ENCODE results near the gene UNC79.

UNC79 gene

DNA sequence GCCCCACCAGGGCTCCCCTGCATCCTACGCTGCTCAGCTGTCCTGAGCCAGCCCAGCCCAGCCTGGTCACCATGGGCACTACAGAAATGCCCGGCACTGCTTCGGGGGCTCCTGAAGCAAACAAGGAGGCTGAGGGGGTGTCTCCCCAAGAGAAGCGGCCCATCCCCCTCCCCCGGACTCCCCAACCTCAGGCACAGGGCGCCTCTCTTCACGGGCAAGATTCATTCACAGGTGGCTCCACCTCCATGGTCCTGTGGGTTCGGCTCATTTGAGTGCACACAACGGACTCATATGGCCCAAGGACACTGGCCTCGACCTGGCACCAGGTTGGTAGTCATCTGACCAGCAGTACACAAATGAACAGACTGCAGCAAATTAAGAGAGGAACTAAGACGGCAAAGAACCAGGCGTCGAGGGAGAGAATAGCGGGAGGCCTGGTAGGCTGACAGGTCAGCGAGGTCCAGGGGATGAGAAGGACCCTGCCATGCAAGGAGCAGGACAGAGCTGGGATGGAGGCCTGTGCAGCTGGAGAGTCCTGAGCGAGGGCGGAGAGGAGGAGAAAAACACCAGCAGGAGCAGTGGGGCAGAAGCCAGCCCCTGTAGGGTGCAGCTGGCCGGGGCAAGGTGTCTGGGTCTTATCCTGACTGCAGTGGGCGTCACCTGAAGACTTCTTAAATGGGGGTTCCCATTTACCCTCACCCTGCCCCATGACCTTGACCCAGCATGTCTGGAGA is 297.3 kb downstream of the UNC79 start:
- DNase-seq (ENCODE audit: low read depth): no peak

DNA sequence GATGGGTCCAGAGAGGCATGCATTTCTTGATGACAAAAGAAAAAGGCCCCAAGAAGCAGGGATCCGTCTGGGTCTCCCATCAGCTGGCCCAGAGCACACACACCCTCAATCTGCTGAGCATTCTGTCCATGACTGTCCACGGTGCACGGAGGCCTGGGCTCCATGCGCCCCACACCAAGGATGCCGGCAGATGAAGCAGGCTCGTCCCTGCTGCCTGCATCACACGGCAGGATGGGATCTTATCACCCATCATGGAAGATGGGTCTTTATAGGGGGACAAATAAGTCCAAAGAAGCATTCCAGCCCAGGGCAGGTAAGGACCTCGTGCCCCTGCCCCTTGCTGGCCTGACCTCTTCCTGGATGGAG is 297.9 kb downstream of the UNC79 start:
- DNase-seq (ENCODE audit: low read depth): no peak

DNA sequence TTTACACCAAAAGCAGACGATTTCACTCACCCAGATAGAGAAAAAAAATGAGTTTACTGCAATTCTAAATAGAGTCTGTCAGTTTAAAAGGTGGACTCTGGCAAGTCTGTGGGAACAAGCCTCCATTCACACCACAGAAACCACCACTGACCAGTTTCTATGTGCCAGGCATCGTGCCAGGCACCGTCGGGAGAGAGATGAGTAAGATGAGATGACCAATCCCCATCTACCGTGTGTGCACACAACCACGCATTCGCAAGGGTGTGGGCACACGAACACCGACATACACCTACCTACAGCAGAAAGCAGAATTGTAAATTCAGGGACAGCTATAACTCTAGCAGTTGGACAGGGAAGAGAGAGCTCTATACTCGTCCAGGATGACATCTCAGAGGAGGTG is 299.3 kb downstream of the UNC79 start:
- DNase-seq (ENCODE audit: low read depth): no peak

DNA sequence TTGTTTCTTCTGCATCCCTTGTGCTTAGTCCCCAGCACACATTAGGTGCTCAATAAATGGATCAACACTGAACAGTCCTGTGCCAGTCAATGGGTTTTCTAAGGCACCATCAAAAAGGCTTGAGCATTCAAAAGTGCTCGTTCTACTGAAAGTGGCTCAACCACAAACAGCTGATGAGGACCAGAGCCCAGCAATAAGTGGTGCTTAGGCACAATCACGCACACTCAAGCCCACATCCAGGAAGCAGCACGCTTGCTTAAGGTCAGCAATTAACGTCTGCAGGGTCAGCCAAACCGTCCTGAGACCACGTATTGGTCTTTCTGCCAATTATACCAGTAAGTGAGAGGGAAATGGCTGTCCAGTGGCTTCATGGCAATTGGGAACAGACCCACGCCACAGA is 301.0 kb downstream of the UNC79 start:
- no peak for DNase-seq (ENCODE audit: low read depth)

DNA sequence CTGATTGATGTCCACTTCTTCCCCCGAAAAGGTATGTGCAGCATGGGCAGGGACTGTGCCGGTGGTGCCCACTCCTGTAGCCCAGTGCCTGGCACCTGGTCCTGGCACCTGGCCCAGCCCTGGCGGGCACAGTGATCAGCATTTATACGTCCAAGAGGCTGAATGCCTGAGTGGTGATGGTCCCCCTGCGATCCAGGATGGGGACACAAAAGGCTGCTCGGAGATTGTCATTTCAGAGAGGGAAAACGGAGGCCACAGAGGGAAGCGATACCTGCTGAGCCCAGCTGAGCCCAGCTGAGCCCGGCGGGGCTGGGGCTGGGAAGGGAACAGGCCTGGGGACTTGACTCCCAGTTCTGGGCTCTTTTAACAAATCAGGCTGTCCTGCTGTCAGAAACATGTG is 301.8 kb downstream of the UNC79 start:
- DNase-seq (ENCODE audit: low read depth): no peak

DNA sequence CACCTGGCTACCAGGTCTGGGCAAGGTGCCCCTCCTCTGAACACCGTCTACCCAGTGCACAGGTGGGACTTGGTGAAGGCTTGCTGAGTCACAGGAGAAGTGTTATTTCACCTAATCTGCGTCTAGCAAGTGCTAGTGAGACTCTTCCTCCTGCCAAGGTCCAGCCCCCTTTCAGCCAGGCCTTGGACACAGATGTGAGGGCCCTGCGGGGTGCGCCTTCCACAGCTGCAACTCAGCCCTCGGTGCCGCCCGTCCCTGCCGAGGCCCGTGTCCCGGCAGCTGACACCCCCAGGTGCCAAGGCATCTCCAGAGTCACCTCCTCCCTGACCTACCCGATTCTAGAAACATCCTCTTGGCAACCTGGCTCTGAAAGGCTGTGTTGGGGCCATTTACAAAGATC is 302.5 kb downstream of the UNC79 start:
- DNase-seq (ENCODE audit: low read depth): no peak

DNA sequence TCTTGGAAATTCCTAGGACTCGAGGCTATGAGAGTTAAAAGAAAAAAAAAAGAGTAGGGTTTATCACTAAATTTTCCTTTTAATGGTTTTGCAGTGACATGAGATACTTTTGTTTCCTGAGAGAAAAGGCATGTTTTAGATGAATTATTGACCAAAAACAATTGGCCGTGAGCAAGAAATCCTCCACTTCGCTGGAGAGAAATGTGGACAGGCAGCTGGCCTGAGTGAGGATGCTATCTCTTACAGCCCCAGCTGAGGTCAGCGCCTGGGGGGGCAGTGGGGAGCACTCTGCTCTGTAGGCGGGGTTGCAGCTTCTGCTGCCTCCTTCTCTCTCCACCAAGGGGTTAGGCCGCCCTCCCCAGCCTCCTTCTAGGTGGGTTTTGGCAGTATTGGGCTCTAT is 302.9 kb downstream of the UNC79 start:
- no peak for DNase-seq (ENCODE audit: low read depth)

DNA sequence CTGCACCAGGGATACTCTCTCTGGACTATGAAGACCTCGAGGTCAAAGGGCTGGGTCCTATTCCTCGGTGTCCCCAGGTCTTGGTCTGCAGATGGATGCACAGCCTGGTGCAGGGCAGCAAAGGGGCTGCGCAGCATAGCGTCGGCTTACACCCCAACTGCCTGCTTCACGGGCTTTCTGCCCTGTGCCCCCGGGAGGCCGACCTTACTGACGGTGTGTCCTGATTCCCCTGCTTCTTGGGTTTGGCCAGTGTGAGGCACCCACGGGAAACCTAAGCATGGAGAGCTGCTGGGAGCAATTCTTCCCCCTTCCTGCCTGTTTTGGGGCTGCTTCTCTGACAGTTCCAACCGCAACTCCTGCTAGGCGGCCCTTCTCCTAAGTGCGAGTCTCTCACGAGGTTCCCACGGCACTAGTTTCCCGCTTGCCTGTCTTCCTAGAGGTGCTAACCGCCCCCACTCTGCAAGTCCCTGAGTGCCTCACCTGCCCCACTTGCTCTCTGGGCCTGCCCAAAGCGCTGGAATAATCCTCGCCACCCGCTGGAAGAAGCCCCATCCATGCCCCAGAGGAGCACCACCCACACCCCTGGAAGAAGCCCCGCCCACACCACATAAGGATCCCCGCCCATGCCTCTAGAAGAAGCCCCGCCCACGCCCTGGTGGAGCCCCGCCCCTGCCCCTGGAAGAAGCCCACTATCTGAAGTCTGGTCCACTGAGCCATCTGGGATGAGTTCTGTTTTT is 303.5 kb downstream of the UNC79 start:
- DNase-seq (ENCODE audit: low read depth): no peak

DNA sequence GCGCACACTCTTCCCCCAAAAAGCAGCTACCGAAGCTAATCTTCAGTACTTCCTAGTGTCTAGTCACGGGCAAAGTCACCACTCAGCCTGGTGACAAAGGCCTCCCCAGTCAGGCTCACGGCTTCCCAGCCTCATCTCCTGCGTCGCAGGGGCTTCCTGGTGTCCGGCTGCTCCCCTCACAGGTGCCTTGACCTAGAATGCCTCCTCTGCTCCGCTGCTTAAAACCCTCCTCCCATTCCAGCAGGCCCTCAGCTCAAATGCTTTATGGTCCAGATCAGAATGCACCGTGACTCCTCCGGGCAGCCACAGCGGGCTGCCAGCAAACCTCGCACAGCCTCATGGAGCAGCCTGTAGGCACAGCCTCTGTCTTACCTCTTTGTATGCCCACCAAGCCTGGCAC is 304.5 kb downstream of the UNC79 start:
- no peak for DNase-seq (ENCODE audit: low read depth)

DNA sequence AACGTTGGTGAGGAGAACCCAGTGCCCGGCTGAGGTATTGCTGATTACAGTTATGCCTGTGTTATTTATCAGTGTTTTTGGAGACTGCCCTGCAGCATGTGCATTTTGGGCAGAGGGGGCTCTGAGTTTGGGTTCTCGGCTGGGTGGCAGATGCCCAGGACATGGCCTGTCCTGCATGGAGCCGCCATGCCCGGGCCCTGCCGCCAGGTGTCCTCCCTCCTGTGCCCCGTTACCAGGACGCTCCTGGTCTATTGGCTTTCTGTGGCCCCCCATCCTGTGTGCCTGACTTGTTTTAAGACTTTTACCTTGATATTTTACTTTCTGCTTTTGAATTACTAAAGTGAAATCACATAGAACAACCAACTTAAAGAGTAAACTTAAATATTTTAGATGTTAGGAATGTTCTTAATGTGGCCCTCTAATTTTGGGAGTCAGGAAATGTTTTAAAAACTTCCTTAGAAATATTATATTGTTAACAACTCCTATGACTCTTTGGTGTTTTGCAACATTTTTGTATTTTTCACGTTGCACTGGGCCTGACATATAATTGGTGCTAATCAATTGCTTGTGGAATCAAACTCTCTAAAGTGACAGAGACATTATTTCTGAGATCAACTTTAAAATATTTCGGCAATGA is 305.8 kb downstream of the UNC79 start:
- no peak for DNase-seq (ENCODE audit: low read depth)

DNA sequence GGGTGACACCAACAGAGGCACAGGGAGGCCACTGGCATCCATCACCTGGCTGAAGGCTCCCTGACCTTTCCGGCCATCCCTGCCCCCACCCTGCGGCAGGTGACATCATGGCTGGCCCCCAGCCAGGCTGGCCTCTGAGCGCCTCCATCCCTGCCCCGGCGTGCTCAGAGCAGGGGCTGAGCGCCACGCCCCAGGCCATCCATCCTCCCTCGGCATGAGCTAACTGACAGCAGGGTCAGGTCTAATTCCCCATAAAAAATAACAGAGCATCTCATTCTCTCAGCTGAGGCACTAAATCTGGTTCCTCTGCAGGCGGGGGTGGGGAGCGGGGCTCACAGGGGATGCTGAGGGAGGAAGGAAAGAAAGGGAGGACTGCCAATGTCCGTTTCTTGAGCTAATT is 306.9 kb downstream of the UNC79 start:
- DNase-seq (ENCODE audit: low read depth): no peak

DNA sequence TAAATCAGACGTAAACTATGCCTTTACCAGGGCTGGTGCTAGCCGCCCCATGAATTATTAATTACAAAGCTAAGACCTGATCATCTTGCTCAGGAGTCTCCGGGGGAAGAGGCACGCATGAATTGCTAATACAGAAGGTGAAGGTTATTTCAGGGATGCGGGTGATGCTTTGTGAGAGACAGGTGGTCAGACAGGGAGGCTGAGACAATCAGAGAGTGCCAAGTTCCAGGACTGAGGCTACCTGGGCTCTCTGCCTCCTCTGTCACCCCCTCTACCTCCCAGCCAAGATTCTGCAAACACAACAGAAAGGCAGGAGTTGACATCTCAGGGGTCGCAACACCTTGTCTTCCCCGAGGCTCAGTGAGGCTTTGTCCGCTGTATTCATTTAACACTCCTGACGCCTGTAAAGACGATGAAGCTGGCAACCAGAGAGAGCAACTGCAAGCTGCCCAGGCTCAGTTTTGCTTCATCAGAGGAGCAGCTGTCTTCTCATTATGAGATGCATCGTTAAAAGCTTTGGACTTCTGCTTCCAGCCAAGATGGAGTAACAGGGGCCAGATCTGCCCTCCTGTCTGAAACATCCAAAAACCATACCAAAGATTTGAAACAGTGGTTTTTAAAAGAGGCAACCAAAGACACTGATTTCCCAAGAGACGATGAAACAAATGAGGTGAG is 311.0 kb downstream of the UNC79 start:
- no peak for DNase-seq (ENCODE audit: low read depth)

DNA sequence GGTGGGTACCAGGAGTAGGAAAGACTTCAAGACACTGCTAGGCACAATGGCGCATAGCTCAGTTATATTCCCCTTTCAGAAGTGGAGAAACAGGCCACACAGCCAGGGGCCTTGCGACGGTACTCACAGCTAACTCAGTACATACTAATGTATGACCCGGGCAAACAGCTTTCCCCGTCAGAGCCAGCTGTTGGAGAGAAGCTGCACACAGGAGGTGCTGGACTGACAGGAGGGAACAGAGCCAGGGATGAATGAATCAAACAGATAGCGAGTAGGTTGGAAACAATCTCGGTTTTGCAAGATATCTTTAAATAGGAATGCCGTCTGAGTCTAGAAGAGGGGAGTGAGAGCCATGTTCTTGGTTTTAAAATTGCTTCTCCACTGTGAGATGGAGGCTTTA is 312.0 kb downstream of the UNC79 start:
- no peak for DNase-seq (ENCODE audit: low read depth)

DNA sequence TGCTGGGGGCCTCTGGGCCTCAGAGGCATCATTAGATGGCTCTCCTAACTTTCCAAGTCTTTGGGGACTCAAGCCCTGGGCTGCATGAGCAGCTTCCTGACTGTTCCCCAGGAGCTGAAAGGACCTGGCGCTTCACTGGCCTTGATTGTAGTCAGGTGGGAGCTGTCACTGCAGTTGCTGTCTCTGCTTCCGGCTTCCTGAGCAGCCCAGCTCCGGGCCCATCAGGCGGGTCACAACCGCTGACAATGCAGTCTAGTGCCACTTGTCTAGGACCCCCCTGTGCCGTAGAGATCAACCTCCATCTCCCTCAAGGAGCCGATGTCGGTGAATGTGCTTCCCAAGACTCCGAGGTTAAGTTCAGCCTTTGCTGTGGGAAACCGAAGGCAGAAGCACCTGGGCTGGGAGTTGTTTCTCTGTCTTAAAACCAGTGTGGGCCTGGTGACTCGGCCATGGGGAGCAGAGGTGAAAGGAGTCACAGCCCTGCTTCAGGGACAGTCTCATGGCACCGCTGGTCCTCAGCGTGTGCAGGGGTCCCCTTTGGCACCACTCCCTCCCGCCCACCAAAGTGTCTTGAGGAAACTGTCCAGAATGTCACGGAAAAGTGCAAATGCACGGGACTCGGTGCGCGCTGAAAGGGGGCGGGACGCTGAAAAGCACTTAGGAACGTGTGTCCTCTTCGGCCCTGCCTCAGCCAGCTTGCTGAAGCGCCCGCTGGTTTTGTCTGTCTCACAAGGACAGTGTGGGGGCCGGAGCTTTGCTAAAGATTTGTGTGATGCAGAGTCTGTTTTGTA is 312.7 kb downstream of the UNC79 start:
- no peak for DNase-seq (ENCODE audit: low read depth)

DNA sequence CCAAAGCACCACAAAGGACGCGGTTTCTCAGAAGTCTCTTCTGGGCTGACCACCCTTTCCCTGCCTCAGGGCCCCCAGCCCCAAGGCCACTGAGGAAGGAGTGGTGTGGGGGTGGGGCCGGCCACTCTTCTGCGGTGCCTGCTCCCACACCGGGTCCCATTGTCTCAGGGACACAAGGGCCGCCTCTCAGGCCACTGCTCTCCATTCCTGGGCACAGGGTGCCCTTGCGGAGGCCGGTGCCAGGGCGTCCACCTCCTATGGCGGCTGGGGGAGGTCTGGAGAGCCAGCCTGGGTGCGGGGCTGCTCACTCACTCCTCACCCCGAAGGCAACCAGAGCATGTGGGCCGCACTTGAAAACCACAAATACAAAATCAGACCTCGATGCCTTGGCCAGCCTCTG is 313.4 kb downstream of the UNC79 start:
- DNase-seq (ENCODE audit: low read depth): no peak

DNA sequence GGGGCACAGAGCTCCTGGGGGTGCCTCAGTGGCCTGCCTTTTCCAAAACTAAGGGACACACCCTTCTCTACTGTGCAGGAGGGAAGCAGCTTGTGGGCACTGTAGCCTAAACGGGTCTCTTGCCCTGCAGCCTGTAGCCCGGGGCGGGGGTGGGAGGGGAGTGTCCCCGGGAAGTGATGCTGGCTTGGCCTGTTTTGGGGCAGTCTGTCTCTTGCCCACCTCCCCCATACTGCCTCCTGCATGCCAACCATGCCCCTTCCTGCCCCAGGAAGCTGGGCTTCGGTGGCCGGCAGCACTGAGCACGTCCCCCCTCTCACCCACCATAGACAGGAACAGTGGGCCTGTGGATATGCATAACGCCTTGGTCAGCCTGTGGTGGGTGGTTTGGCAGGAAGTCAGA is 314.1 kb downstream of the UNC79 start:
- DNase-seq (ENCODE audit: low read depth): no peak

DNA sequence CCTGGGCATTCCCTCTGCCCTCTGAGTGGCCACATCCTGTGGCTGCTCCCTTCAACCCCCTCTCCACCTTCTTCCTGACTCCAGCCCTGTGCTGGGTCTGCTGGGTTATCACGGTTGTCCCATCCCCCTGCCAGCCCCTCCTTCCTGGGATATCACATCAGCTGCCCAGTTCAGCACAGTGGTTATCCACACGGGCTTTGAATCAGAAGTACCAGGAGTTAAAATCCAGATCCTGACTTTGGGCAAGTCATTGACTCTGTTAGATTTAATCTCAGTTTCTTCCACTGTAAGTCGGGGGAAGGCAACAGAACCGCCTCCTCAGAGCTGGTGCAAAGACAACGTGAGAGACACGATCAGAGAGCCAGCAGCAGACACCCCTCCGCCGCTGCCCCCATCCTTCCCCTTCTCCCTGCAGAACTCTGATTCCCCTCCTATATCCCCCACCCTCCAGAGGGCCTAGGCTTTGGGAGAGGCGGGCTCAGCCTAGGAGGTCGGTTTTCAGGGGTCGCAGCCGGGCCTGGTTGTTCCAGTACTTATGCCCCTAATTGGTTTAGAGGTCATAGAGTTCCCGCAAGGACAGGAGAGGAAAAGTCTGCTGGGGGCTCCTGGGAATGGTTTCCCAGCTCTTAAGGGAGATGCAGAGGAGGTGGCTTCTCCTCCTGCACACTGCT is 315.0 kb downstream of the UNC79 start:
- DNase-seq (ENCODE audit: low read depth): no peak

DNA sequence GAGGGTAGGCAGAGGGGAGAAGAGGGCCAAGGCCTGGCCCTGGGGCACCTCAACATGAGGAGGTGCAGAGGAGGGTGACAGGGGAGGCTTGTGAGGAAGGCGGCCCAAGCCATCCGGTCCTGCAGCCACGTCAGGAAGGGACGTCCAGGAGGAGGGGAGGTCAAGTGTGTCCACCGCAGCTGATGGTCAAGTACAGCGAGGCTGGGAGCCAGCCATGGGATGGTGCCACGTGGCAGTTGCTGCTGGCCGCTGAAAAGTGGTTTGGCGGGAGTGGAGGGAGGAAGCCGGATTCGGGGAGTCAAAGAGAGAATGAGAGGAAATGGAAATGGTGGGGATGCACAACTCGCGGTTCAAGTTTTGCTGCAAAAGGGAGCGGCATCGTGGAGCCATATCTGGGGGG is 316.4 kb downstream of the UNC79 start:
- no peak for DNase-seq (ENCODE audit: low read depth)

DNA sequence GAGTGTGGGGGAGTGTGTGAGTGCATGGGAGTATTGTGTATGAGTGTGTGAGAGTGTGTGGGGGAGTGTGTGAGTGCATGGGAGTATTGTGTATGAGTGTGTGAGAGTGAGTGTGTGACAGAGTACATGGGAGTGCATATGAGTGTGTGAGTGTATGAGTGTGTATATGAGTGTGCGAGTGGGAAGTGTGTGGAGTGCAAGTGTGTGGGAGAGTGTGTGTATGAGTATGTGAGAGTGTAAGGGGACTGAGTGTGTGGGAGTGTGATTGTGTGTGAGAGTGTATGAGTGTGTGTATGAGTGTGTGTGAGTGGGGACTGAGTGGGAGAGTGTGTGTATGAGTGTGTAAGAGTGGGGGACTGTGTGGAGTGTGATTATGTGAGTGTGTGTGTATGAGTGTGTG is 316.8 kb downstream of the UNC79 start:
- no peak for DNase-seq (ENCODE audit: low read depth)

DNA sequence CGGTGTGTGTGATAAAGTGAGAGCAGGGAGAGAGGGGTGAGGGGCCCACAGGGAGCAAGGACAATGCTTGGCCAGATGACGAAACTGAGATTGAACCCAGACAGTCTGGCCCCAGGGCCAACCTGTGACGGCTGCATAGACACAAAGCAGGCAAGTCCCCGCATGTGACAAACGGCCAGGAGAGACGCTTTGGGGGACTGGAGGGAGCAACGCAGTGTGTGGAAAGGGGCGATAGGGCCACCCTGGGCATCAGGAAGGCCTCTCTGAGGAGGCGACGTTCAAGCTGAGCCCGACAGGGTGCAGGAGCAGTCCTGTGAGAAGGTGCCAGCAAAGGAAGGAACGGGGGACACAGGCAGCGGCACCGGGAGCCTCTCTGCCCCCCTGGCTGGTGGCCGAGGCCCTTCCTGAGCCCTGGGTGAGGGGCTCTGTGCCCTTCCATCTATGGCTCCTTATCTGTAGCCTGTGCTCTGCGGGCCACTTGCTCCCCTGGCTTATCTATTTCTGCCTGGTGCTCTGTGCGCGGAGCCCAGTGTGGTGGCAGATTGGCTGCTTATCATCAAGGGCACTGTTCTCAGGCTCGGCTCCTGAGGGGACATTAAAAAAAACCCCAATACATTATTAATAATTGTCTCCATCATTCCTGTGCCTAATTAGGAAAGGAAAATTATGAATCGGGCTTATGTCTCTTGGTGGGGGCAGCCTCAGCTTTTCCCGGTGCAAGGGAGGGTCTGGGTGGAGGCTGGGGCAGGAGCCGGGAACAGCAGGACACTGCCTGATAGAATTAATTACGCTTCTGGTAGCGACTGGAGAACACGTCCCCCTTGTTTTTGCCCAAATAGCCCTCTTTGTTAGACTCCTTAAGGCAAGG is 317.7 kb downstream of the UNC79 start:
- DNase-seq (ENCODE audit: low read depth): no peak

DNA sequence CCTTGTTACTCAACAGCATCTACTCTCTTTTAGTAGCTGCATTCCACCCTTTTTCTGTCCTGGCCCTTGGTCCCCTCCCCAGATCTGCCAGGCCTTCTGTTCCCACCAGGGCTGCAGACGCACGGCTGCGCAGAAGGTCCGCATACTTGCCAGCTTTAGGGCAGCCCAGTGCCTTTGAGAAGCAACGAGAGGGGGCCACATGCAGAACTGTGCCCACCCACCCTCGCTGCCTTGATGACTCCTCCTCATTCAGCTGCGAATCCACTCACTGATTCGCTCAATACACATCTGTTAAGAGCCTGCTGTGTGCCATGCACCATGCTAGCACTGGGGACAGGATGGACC is 318.3 kb downstream of the UNC79 start:
- no peak for DNase-seq (ENCODE audit: low read depth)
